WTC11 (cell line): ENCODE data around the gene UBXN6. TPM values are rescaled to one million over a fixed set of nuclear protein-coding genes. Genes with fewer than 3 reads are reported as not detected.

ENCODE experiments used
- ATAC-seq: fragments of 200-7000 bp; cut with Tn5 transposase; 2 replicates; pipeline ENCODE4 v1.10.0; 2021; ENCODE audit warnings: mild to moderate bottlenecking, moderate library complexity
- CTCF ChIA-PET: fragments of 300-600 bp; sonication (Branson Sonifier 250); formaldehyde crosslinking; loops from one replicate; lab custom pipeline; 2021; ENCODE audit warnings: antibody characterized with exemption; lab: Charles Lee
- POLR2A ChIA-PET: fragments of 350-600 bp; sonication (Branson Sonifier 250); formaldehyde crosslinking; loops from one replicate; lab custom pipeline; 2021; ENCODE audit warnings: antibody characterized with exemption; lab: Charles Lee
- DNase-seq: peaks from one replicate; pipeline ENCODE4 v3.0.0; 2021; ENCODE audit warnings: low spot score
- H3K27ac Mint-ChIP-seq: 2 replicates; pipeline ENCODE4 v1.8.0; 2021; ENCODE audit warnings: mixed read lengths
- H3K27me3 Mint-ChIP-seq: 2 replicates; pipeline ENCODE4 v1.8.0; 2021; ENCODE audit warnings: low read depth, mild to moderate bottlenecking, moderate library complexity, mixed read lengths
- H3K36me3 Mint-ChIP-seq: 2 replicates; pipeline ENCODE4 v1.8.0; 2021; ENCODE audit warnings: mixed read lengths
- H3K4me1 Mint-ChIP-seq: 2 replicates; pipeline ENCODE4 v1.8.0; 2022; ENCODE audit warnings: mixed read lengths
- H3K4me3 Mint-ChIP-seq: 2 replicates; pipeline ENCODE4 v1.8.0; 2021; ENCODE audit warnings: mild to moderate bottlenecking, moderate library complexity, mixed read lengths
- H3K9me3 Mint-ChIP-seq: 2 replicates; pipeline ENCODE4 v1.8.0; 2021; ENCODE audit warnings: mixed read lengths
- CTCF ChIP-seq: fragments of 200-600 bp; IDR thresholded peaks from 2 replicates; pipeline ENCODE4 v1.8.0; 2022; ENCODE audit warnings: antibody characterized with exemption
- ELF4 ChIP-seq: sonication (generic); formaldehyde crosslinking; IDR thresholded peaks from 2 replicates; pipeline ENCODE4 v1.8.1; 2022; ENCODE audit warnings: low read depth, mild to moderate bottlenecking, moderate library complexity, missing genetic modification reagents
- ESRRA ChIP-seq: sonication (generic); formaldehyde crosslinking; IDR thresholded peaks from 2 replicates; pipeline ENCODE4 v1.8.1; 2022; ENCODE audit warnings: mild to moderate bottlenecking, missing genetic modification reagents, borderline replicate concordance
- ETV6 ChIP-seq: sonication (generic); formaldehyde crosslinking; IDR thresholded peaks from 2 replicates; pipeline ENCODE4 v1.8.1; 2022; ENCODE audit warnings: mild to moderate bottlenecking, missing genetic modification reagents
- FOXP4 ChIP-seq: sonication (generic); formaldehyde crosslinking; IDR thresholded peaks from 2 replicates; pipeline ENCODE4 v1.8.0; 2022; ENCODE audit warnings: mild to moderate bottlenecking, missing genetic modification reagents
- MAX ChIP-seq: sonication (generic); formaldehyde crosslinking; IDR thresholded peaks from 2 replicates; pipeline ENCODE4 v1.8.0; 2022; ENCODE audit warnings: mild to moderate bottlenecking, missing genetic modification reagents
- MLX ChIP-seq: sonication (generic); formaldehyde crosslinking; IDR thresholded peaks from 2 replicates; pipeline ENCODE4 v1.8.1; 2023; ENCODE audit warnings: mild to moderate bottlenecking, missing genetic modification reagents, moderate library complexity
- NFYB ChIP-seq: sonication (generic); formaldehyde crosslinking; conservative IDR thresholded peaks from 2 replicates; pipeline ENCODE4 v1.8.0; 2022; ENCODE audit warnings: low read depth, missing genetic modification reagents
- NR1H2 ChIP-seq: sonication (generic); formaldehyde crosslinking; IDR thresholded peaks from 2 replicates; pipeline ENCODE4 v1.9.0; 2021; ENCODE audit warnings: mild to moderate bottlenecking, moderate library complexity, missing genetic modification reagents
- OVOL2 ChIP-seq: fragments of 250-450 bp; sonication (Bioruptor Pico); IDR thresholded peaks from 2 replicates; pipeline ENCODE4 v1.9.0; 2021; ENCODE audit warnings: mild to moderate bottlenecking, borderline replicate concordance
- PREB ChIP-seq: sonication (generic); formaldehyde crosslinking; IDR thresholded peaks from 2 replicates; pipeline ENCODE4 v1.8.1; 2022; ENCODE audit warnings: mild to moderate bottlenecking, missing genetic modification reagents, moderate library complexity, borderline replicate concordance
- SP1 ChIP-seq: sonication (generic); formaldehyde crosslinking; conservative IDR thresholded peaks from 2 replicates; pipeline ENCODE4 v1.8.1; 2022; ENCODE audit warnings: missing genetic modification reagents
- TEAD1 ChIP-seq: sonication (generic); formaldehyde crosslinking; IDR thresholded peaks from 2 replicates; pipeline ENCODE4 v1.8.0; 2022; ENCODE audit warnings: mild to moderate bottlenecking, missing genetic modification reagents
- USF2 ChIP-seq: sonication (generic); formaldehyde crosslinking; IDR thresholded peaks from 2 replicates; pipeline ENCODE4 v1.8.1; 2023; ENCODE audit warnings: mild to moderate bottlenecking, missing genetic modification reagents, moderate library complexity
- ZBTB43 ChIP-seq: sonication (generic); formaldehyde crosslinking; IDR thresholded peaks from 2 replicates; pipeline ENCODE4 v1.8.1; 2023; ENCODE audit warnings: mild to moderate bottlenecking, missing genetic modification reagents
- ZNF281 ChIP-seq: sonication (generic); formaldehyde crosslinking; IDR thresholded peaks from 2 replicates; pipeline ENCODE4 v1.8.0; 2023; ENCODE audit warnings: mild to moderate bottlenecking, missing genetic modification reagents
- total RNA-seq: library from RNA; stranded (reverse); gene quantifications from 3 replicates; pipeline ENCODE4 v1.2.3, GENCODE V29; 2021

Gene UBXN6
- total RNA-seq, 1 experiment from 2014 or later, result 34.8 TPM

- ATAC-seq (peak; percentile 54), DNase-seq (peak; percentile 83)
- POLR2A ChIA-PET, result interaction anchor here (0.5 to 1.2 kb wide), 5 partner anchors 10 to 373 kb away, joined by 3 to 4 read pairs (median 3); partner anchors contain the start of gene UBXN6
- peak overlapping the region; percentile 85 for H3K4me3 Mint-ChIP-seq
- no peaks in the 10 kb centered on the region; the same call in 1 of the 2 replicates for H3K9me3 Mint-ChIP-seq
- H3K4me1 Mint-ChIP-seq, result peaks cover 10% of the 10 kb centered on the region
- no peak for TF ChIP-seq ETV6
- TF ChIP-seq NFYB, result peak; percentile 92
- 0 out of 2 replicates have a peak, but pooled peaks have one; percentile 11 for TF ChIP-seq MAX (CRISPR knock-in tag)
- peak; percentile 42; the same call in 1 of the 2 replicates for TF ChIP-seq SP1 (CRISPR knock-in tag)
- 0 out of 2 replicates have a peak, but pooled peaks have one; percentile 8 for TF ChIP-seq ZNF281 (CRISPR knock-in tag)
- no peak for TF ChIP-seq ZBTB43 (CRISPR knock-in tag)
- TF ChIP-seq ELF4 (CRISPR knock-in tag), result no peak
- TF ChIP-seq ESRRA, result no peak
- TF ChIP-seq TEAD1 (CRISPR knock-in tag), result 0 out of 2 replicates have a peak, but pooled peaks have one; percentile 8
- H3K36me3 Mint-ChIP-seq, result peaks cover 18% of the 10 kb centered on the region
- H3K27me3 Mint-ChIP-seq, result no peaks in the 10 kb centered on the region
- peak overlapping the region; percentile 95 for H3K27ac Mint-ChIP-seq
- CTCF ChIA-PET, result interaction anchor here (0.5 to 6.3 kb wide), 19 partner anchors 15 to 650 kb away, joined by 3 to 79 read pairs (median 4); partner anchors contain the start of gene SH3GL1
Observed at GRCh38 chr19:4474514-4475022, 17.0 kb upstream of the UBXN6 start.

- no peaks in the 10 kb centered on the region for H3K27me3 Mint-ChIP-seq
- ChIA-PET CTCF (interaction anchor here (0.5 to 6.3 kb wide), 18 partner anchors 8 to 336 kb away, joined by 3 to 79 read pairs (median 4); partner anchors contain the start of gene SH3GL1), POLR2A (interaction anchor here (0.6 to 1.2 kb wide), 3 partner anchors 17 to 110 kb away, joined by 3 read pairs; partner anchors contain the start of gene UBXN6)
- H3K27ac Mint-ChIP-seq, result peak overlapping the region; percentile 95
- ATAC-seq (no peak), DNase-seq (no peak)
- peaks cover 10% of the 10 kb centered on the region for H3K4me1 Mint-ChIP-seq
- H3K9me3 Mint-ChIP-seq, result no peaks in the 10 kb centered on the region; the same call in 1 of the 2 replicates
- H3K36me3 Mint-ChIP-seq, result peaks cover 18% of the 10 kb centered on the region
- H3K4me3 Mint-ChIP-seq, result peak overlapping the region; percentile 85
- TF ChIP-seq TEAD1 (CRISPR knock-in tag) (0 out of 2 replicates have a peak, but pooled peaks have one; percentile 1), OVOL2 (no peak), USF2 (CRISPR knock-in tag) (no peak)
Observed at GRCh38 chr19:4473763-4474513, 16.3 kb upstream of the UBXN6 start.

GRCh38 chr19:4473011-4473762, 15.6 kb upstream of the UBXN6 start:
- Mint-ChIP-seq H3K4me1 (peaks cover 10% of the 10 kb centered on the region), H3K4me3 (peak overlapping the region; percentile 85), H3K27ac (peak overlapping the region; percentile 95; the same call in 1 of the 2 replicates), H3K36me3 (peaks cover 18% of the 10 kb centered on the region), H3K27me3 (no peaks in the 10 kb centered on the region), H3K9me3 (no peaks in the 10 kb centered on the region; the same call in 1 of the 2 replicates)
- ChIA-PET CTCF (interaction anchor here (0.5 to 6.3 kb wide), 5 partner anchors 8 to 206 kb away, joined by 3 to 79 read pairs (median 7); no protein-coding TSS in a partner anchor), POLR2A (interaction anchor here (0.5 kb wide), 1 partner anchor 273 kb away, joined by 5 read pairs; no protein-coding TSS in a partner anchor)
- no peak for DNase-seq
- no peak for ATAC-seq
- TF ChIP-seq PREB (CRISPR knock-in tag) (no peak), FOXP4 (CRISPR knock-in tag) (no peak), MLX (CRISPR knock-in tag) (no peak), NR1H2 (CRISPR knock-in tag) (no peak), CTCF (no peak)
